ENCODE data around the gene BHLHA9. TPM values are rescaled to one million over a fixed set of nuclear protein-coding genes. Genes with fewer than 3 reads are reported as not detected.

Gene BHLHA9
- total and polyA plus RNA-seq, 9 of the 15 experiments (the other 6 are each of a cell fraction or from before 2014, with no cell fraction given), result not detected

DNA sequence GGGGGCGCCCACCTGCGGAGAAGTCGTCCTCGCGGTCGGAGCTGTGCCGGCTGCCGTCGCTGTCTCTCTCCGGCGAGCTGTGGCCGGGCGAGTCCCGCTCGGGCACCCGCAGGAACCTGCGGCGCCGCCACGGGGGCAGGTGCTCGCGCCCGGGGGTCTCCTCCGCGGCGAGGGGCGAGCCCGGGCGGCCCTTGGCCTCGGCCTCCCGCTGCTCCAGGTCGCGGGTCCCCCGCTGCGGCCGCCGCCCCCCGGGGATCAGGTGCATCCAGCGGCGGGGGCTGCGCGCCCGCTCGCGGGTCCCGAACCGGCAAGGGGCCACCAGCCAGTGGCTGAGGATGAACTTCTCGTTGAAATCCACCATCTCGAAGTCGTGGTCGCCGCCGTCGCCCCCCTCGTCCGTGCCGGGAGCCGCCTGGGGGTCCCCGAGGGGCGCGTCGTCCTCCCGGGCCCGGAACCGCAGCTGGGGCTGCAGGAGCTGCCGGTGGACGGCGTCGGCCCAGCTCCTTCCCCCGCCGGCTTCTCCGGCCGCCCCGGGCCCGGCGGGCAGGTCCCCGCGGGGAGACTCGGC lies 41.4 kb upstream of the BHLHA9 start (continued):
- TF ChIP-seq ZNF143 (CRISPR knock-in tag; IDR thresholded peaks at IDR 0.05) (no peak), ZFP36 (IDR thresholded peaks at IDR 0.05; ENCODE audit: low read depth, low read length, partially characterized antibody) (no peak)

DNA sequence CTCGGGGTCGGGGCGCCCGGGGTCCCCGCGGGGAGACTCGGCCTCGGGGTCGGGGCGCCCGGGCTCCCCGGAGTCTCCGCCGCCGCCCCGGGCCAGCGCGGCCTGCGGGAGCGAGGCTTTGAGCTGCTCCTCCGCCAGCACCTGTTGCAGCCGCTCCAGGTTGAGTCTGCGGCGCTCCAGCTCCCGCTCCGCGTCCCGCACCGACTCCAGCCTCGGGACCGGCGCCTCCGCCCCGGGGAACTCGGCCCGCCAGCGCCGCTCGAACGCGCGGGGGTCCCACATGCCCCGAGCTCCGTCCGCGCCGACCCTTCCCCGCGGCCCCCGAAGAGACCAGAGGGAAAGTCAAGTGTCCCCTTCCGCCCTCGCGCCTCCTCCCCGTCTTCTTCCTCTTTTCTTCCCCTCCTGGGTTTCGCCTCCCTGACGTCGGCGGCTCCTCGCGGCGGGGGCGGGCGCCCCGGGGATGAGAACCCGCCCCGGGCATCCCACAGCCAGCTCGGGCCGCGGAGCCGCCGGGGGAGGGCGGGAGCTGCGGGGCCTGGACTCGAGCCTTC lies 40.8 kb upstream of the BHLHA9 start:
- Histone ChIP-seq H3K4me1 (replicated peaks in 1 of 2; ENCODE audit: control insufficient read depth in 2 of 2, insufficient read depth in 2 of 2, low read length in 2 of 2) (peaks cover 0 to 22% of the 10 kb centered on the region in 2 experiments; a peak in 2 of 5 replicates), H3K9me3 (replicated peaks; ENCODE audit: control insufficient read depth, insufficient read depth, low read depth, low read length) (no peaks in the 10 kb centered on the region), H4K20me1 (replicated peaks; ENCODE audit: control insufficient read depth, insufficient read depth, low read length) (no peaks in the 10 kb centered on the region), H3K4me3 (0 out of 2 replicates have a peak overlapping the region, but pooled peaks have one; percentile 15), H3K4me2 (ENCODE audit: insufficient read depth, low read length) (no peak overlapping the region), H3K9ac (ENCODE audit: insufficient read depth in 1 of 2, low read depth in 2 of 2, low read length in 2 of 2) (no peak overlapping the region; a peak in 1 of 4 replicates), H3K36me3 (ENCODE audit: control insufficient read depth, insufficient read depth, low read length) (no peaks in the 10 kb centered on the region), H3K79me2 (ENCODE audit: control insufficient read depth, insufficient read depth, low read length) (no peaks in the 10 kb centered on the region), H3K27me3 (ENCODE audit: control insufficient read depth in 2 of 2, insufficient read depth in 2 of 2, low read length in 2 of 2) (peaks cover 0 to 39% of the 10 kb centered on the region in 2 experiments; a peak in 2 of 5 replicates), H3K9me1 (ENCODE audit: control insufficient read depth, insufficient read depth, low read length) (no peaks in the 10 kb centered on the region), H2AFZ (ENCODE audit: low read depth, low read length) (peak overlapping the region; percentile 32; the same call in 1 of the 2 replicates), H3K27ac (ENCODE audit: extremely low read depth, low read depth, low read length) (no peak overlapping the region)
- DNase-seq (ENCODE audit: extremely low read depth in 1 of 4, low spot score in 3 of 4), result peak; percentile 39 to 61 (median 54)
- WGBS (ENCODE audit: insufficient coverage, low coverage, missing lambda C conversion rate), result no CpG with 5 or more reads among the region's 74 CpGs
- TF ChIP-seq CREM (IDR thresholded peaks at IDR 0.05; ENCODE audit: low read depth) (peak; percentile 47; the same call in 1 of the 2 replicates), L3MBTL2 (IDR thresholded peaks at IDR 0.05) (peak; percentile 57), ZC3H11A (IDR thresholded peaks at IDR 0.05; ENCODE audit: low read depth, low read length) (no peak), ZNF584 (CRISPR knock-in tag; IDR thresholded peaks at IDR 0.05; ENCODE audit: low read depth) (no peak), EGR1 (conservative IDR thresholded peaks at IDR 0.05) (peak; percentile 52)
- TF ChIP-seq, protein P1, sequence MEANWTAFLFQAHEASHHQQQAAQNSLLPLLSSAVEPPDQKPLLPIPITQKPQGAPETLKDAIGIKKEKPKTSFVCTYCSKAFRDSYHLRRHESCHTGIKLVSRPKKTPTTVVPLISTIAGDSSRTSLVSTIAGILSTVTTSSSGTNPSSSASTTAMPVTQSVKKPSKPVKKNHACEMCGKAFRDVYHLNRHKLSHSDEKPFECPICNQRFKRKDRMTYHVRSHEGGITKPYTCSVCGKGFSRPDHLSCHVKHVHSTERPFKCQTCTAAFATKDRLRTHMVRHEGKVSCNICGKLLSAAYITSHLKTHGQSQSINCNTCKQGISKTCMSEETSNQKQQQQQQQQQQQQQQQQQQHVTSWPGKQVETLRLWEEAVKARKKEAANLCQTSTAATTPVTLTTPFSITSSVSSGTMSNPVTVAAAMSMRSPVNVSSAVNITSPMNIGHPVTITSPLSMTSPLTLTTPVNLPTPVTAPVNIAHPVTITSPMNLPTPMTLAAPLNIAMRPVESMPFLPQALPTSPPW (CRISPR knock-in tag; IDR thresholded peaks at IDR 0.05), result peak; percentile 22; the same call in 1 of the 2 replicates
- CTCF ChIA-PET (ENCODE audit: low intra/inter-chr PET ratio), result no interaction called here
- BruUV-seq (replicated peaks), result no TSS peak
- FAIRE-seq, result no peak
- POLR2A ChIA-PET, result no interaction called here
- intact Hi-C loops (cut with micrococcal nuclease), result no loop called here
- ATAC-seq, result peak; percentile 56; the same call in 2 of the 3 replicates
- in situ Hi-C loops (cut with MboI), result no loop called here

All from K562 (cell line).